ENCODE results near the gene GREB1L.
"Not testable (repeated sequence)": the region's sequence is repeated elsewhere in the genome, so short reads cannot be mapped to it uniquely, and the experiment has no call there.

The GREB1L gene

DNA sequence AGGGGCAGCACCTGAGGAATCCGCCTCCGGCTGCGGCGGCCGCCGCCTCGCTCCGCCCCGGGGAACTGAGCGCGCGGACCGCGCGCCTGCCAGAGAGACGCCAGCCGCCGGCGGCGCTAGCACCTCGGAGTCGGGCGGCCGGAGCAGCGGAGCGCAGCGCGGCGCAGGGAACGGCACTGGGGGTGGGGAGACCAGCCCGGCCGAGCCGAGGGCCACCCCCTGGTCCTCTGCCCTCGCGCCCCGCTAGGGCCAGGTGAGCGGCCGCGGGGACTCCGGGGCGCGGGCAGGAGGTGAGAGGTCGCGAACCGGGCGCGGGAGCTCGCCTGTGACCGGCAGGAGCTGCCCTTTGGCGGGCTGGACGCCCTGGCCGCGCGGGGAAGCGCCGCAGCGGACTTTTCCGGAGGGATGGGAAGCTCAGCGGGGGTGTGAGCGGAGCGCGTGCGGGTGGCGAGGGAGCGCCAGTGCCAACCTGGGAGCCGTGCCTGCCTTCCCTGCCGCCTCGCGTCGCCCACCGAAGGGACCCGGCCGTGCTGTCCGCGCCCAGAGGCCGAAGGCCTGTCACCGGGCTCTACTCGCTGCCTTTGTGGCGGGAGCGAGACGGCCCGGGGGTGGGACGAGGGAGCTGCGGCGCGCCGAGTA, at the start of gene GREB1L:
Gene GREB1L, plus strand, starts transcription at position 92 of the 639 bp plus-strand sequence. CDS start 141,287 bp downstream, outside the sequence.
- peak; percentile 2 for DNase-seq

DNA sequence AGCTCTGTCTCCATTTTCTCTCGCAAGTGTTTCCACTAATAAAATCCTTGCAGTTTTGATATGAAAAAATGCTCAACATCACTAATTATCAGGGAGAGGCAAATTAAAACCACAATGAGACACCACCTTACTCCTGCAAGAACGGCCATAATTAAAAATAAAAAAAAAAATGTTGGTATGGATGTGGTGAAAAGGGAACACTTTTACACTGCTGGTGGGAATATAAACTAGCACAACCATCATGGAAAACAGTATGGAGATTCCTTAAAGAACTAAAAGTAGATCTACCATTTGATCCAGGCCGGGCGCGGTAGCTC, 49.8 kb upstream of the GREB1L start:
- DNase-seq = no peak

DNA sequence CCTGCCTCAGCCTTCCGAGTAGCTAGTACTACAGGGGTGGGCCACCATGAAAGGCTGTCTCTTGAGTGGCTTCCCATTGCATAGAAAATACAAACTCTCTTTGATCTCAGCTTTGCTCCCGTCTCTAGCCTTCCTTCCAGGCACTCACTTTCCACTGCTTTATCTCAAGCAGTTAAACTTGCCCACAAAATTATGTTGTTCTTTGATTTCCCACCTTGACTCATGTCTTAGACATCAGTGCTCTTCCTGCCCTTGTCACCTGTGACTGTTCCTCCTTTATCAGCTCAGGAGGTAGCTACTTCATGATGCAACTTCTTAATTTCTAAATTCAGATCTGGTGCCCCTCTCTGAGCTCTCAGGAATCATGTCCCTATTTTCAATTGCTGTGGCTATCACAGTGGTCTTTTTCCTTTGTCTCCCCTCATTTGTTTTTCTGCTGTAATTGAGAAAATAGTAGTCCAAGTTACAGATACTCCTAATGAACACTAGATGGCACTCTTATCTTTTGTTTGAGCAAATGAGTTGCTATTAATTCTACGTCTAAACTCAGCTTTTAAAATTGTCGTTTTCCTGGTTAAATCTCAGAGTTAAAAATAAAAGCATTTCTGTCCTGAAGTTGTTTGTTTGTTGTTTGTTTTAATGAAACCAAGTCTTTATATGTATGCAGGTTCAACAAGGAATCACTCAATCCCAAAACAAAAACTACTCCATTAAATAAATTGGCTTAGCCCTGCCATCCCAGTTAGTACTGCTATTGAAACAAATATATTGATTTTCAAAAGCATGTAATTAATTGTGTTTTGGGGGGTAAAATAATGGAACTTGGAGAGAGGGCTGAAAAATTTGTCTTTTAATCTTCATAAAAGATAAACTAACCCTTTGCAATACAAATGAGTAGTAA, 46.9 kb upstream of the GREB1L start:
- DNase-seq = peak; percentile 74

DNA sequence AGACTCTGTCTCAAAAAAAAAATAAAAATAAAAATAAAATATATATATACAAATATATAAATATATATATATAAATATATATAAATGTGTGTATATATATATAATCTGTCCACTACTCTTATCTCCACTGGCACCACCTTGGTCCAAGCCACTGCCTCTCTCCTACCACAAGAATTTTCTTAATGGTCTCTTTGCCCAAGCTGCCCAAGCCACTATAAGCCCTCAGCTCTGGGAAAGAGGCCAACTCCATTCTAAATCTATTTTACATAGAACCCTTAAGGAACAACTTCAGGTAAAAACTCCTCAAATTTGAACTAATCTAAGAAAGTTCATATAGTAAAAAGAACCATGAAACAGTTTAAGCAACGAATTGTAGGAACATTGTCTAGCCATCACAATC, 45.6 kb upstream of the GREB1L start:
- DNase-seq = no peak

DNA sequence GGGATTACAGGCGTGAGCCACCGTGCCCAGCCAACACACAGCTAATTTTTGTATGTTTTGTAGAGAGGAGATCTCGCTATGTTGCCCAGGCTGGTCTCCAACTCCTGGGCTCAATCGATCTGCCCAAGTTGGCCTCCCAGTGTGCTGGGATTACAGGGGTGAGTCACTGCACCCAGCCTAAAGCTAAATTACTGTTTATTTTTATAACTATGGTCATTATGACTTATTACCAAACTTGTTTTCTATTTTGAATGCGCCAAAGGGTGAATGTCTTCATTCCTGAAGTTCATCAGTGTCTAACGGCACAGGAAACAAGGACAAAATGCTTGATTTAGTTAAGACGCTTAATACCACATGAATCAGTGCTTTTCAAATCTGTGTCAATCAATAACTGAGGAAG, 38.9 kb upstream of the GREB1L start:
- DNase-seq = no peak

DNA sequence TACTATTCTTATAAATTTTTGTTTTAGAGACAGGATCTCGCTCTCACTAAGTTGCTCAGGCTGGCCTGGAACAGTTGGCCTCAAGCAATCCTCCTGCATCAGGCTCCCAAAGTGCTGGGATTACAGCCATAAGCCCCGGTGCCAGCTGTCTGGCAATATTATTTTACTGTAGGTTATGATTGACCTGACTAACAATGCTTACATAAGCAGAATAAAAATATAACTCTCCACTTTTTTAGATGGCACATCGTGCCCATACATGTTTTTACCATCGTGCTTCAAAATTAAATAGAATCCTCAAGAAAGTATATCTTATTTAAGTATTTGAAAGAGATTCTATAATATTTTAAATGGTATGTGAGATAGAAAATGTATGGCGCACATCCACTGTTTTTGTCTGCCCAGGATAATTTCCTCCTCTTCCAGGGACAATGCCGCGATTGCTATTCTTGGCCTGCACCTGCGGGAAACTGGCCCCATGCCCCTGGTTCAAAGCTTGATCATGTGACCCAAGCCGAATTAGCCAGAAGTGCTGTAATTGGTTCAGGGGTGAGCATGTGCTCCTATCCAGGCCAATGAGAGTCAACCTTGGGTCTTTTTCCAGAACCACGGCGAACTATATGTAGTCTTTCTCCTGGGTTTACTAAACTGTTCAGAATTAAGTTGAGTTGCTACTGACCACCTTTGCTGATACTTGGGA, 38.3 kb upstream of the GREB1L start:
- no peak for DNase-seq

DNA sequence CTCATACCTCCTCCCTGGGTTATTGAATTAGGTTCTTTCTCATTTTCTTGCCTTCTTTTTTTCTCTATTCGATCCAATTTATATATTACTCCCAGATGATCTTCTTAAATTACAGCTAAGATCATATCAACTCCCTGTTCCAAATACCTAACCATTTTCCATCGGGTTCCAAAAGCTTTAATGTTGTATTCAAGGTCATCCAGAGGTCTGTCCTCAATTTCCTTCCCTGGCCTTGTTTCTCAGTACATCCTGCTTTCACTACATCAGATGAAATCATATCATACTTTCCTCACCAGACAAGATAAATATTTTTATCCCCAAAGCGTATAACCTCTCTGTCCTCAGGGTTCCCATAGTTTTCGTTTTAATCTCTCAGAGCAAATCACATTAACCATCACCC, 36.3 kb upstream of the GREB1L start:
- DNase-seq = no peak

DNA sequence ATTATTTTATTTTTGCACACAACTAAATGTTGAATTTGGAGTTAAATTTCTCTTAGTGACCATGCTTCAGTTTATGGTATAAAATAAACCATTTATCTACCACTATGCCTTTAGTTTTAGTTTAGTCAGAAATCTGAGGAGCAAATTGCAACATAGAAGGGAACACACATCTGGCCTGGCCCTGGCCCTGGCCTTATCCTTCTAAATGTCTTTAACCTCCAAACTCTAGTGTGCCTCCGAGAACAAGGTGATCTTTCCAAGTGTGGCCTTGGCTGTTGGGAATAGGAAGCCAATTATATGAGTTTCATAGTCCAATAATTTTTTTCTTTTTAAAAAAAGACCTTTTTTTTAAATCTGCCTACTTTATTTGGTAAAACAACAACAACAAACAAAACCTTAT, 31.8 kb upstream of the GREB1L start:
- no peak for DNase-seq

DNA sequence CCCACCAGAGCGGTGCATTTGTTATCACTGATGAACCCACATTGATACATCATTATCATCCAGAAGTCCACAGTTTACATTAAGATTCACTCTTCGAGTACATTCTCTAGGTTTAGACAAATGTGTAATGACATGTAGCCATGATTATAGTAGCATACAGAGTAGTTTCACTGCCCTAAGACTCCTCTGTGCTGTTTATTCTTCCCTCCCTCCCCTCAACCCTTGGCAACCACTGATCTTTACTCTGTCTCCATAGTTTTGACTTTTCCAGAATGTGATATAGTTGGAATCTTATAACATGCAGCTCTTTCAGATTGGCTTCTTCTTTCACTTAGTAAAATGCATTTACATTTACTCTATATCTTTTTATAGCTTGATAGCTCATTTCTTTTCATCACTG, 31.2 kb upstream of the GREB1L start:
- DNase-seq = no peak

DNA sequence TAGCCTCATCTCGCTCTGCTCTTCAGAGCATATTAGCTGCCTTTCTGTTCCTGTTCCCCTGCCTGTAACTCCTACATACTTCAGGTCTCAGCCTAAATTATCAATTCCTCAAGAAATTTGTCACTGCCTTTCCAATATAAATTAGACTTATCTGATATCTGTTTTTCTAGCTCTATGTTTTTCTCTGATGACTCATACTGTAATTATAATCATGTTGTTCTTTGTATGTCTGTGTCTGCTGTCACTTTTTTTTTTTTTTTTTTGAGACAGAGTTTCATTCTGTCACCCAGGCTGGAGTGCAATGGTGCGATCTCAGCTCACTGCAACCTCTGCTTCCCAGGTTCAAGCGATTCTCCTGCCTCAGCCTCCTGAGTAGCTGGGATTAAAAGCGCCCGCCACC, 27.6 kb upstream of the GREB1L start:
- DNase-seq = not testable (repeated sequence)

DNA sequence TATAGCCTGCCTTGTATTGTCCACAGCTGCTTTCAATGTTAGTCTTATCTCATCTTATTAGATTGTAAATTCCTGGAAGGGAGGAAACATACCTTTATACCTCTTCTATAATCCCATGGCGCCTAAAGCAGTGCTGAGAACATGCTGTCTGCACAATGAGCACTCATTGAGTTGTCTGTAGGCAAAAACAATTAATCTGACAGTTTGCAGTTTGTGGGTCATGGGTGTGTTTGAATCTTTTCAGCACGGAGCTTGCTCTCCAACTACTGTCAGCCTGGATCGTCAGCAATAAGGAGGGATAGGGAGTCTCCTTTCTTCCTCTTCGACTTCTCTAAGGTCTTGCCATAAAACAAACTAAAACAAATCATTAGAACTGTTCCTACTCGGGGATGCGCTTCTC, 26.5 kb upstream of the GREB1L start:
- no peak for DNase-seq

DNA sequence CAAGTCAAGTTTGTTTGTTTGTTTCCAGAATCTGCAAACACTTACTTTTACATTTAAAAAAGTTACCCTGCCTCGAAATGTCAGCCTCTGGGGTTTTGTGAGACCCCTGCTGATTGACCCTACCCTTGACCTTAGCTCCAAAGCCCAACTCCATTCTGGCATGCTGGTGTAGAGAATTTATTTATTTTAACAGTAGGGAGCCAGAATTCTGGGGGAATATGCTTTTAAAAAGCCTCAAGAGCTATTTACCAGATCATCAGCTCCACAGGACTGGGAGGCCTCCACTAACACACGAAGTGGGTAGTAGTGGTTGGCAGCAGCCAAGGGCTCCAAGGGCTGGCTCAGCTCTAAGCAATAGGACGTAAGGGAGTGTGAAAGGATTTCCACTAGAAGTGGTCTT, 23.2 kb upstream of the GREB1L start:
- no peak for DNase-seq

DNA sequence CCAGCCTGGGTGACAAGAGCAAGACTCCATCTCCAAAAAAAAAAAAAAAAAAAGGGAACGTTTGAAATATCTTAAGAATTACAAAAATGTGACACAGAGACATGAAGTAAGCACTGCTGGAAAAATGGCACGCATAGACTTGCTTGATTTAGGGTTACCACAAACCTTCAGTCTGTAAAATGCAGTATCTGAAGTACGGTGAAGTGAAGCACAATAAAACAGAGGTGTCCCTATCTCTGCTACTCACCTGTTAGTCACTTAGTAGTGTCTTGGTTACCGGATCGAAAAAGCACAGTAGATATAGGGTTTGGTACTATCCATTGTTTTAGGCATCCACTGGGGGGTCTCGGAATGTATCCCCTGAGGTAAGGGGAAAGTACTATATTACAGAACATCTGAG, 11.6 kb upstream of the GREB1L start:
- no peak for DNase-seq

DNA sequence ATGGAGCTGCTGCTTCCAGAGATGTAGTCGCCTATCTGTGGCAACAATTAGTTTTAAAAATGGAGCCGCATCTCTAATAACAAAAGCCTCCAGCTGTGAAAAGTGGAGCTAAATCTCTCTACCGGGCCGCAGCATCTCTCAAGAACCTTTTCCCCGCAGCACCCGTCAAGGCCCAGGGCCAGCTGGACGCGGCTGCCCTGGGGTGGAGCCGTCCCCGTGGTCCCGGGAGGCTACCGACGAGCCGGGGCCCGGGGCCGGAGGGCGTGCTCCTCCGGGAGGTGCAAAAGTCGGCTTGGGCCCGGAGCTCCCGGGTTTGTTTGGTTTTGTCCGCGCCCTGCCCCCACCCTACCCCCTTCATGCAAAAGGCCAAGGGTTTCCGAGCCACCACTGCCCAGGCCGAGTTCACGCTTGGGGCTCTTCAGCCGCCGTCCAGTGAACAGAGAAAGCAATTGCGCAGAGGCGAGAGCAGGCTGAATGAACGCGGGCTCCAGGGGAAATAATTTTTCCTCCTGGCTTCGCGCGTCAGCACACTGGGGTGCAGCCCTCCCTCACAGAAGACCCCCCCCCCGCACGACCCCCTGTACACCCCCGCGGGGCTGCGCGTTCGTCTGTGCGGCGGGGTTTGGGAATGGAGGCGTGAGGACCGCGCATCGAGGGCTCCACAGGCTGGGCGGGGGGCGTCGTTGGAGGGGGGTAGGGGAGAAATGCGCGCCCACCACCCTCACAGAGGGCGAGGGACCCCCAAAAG, 557 bp upstream of the GREB1L start:
- no peak for DNase-seq

DNA sequence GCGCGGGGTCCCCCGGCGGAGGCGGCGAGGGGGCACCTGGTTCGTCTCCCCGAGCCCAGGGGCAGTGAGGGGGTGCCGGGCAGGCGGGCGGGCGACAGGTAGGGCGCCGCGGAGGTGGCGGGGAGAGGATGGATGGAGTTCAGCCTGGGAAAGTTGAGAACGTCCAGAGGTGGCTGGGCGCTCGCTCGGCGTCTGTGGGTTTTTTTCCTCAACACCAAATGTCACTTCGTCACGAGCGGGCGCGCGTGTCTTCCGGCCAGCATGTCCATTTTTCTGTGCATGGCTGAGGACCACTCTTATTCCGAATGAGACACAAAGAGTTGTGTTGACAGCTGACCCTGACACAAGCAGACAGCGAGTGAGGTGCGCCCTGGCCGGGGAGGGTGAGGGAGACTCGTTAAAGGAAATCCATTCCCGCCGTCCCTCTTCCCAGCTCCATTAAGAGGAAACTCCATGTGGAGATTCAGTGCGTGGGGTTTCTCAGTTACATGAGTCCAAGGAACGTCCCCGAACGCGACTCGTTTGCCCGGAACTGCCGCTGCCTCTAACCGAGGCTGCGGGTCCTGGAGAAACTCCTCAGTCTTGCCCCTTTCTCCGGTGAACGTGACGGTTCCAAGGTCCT, 859 bp downstream of the GREB1L start:
- DNase-seq = no peak

DNA sequence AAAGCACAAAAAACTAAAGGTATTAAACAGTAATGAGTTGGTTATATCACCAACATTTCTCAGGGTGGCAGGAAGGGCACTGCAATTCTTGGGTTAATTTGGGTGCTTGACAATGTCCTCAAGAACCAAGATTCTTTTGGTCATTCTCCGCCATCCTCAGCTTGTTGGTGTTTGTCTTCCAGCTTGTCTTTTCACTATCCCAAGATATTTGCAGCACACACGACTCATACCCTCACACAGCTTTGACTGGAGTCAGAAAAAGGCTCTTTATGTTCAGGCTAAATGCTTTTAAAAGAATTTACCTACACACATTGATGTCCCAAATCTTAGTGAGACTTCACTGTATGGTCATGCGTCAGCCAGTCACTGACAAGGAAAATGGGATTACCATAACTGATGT, 12.5 kb downstream of the GREB1L start:
- no peak for DNase-seq

DNA sequence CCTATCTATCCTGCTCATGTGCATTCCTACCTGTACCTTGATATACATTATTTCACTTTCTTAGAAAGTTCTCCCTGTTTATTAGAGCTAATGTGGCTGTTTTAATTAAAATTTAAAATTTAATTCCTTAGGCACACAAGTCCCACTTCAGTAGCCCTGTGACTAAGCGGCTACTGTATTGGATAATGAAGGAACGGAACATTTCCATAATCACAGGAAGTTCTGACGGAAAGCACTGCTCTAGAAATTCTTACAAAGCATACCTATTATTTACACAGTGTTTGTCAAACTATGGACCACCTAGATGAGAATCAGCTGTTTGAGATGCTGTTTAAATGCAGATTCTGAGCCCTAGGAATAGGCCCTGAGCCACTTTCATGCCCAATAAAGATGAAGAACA, 13.2 kb downstream of the GREB1L start:
- DNase-seq = no peak

DNA sequence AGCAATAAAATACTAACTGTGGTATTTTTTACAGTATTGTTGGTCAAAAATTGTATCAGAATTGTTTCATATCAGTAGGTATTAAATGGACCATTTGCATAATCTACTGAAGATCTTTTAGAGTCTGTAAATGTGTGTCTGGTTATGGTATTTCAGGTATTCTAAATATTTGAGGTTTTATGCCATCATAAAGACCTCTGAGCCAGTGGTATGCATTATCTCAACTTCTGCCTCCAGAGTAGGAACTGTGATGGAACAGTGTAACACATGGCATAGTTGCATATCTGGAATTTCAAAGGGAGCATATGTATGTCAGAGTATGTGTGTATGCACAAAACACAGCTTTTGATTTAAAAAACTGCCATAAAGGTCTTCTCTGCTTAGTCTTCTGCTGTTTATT, 15.4 kb downstream of the GREB1L start:
- no peak for DNase-seq

DNA sequence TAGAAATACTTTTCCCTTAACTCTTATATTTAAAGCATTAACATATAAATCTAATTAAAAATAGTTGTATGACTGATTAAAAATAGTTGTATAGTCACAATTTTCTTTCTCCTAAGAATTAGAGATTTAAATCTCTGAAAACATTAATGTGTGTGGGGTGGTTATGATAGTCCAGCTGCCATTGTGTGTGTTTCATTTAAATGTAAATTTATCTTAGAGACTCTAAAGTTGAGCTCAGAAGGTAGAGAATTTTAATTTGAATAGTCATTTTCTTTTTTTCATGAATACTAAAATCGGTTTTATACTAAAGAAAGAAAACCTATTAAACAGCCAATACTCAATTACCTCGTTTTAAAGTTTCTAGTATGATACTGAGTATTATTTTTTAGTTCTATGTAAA, 18.6 kb downstream of the GREB1L start:
- no peak for DNase-seq

DNA sequence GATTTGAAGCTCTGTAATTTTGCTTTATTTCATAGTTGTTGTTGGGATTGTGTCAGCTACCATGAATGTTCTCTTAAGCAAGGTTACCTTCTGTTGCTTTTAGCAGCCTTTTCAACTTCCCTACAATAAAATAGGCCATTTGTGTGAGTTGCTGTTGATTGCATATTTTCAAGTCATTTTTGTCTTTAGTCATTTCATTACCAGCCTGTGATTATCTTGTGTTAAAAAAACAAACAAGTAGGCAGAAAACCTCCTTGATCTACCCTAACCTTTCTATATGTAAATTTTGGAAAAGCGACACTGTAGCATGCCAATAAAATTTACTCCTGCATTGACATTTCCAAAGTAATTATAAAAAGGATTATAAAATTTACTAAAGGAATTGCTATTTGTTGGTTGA, 19.3 kb downstream of the GREB1L start:
- DNase-seq = no peak

DNA sequence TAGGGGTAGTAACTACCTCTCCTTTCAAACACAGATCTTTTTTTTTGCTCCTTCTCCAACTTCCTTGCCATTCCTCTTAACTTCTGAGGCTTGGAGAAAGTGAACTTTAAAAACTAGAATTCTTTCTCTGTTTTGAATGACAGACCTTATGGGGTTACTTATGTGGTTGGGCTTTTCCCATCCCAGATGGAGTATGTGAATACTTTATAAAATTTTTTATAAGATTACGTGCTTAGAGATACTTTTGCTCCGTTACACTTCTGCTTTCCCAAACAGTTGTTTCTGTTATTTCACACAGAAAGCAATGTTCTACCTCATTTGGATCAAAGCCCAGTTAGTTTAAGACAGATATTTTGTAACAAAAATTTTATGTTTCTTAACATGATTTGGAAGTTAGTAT, 20.2 kb downstream of the GREB1L start:
- DNase-seq = no peak

DNA sequence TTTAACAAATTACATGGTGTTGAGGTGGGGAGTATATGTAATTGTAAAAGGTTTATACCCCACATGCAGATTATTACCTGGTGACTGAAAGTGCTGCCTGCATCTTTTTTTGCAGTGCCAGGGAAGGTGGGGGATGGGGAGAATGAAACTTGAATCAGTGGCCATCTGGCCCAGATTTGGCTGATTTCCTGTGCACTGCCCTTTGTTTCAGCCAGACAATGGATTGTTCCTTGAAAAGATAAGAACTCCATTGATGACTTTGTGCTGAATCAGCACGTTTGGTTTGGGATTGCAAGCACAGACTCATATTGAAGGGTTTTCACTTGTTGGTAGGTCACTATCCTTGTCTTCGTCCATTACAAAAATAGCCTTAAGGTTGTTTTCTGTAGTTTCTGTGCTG, 20.9 kb downstream of the GREB1L start:
- no peak for DNase-seq

DNA sequence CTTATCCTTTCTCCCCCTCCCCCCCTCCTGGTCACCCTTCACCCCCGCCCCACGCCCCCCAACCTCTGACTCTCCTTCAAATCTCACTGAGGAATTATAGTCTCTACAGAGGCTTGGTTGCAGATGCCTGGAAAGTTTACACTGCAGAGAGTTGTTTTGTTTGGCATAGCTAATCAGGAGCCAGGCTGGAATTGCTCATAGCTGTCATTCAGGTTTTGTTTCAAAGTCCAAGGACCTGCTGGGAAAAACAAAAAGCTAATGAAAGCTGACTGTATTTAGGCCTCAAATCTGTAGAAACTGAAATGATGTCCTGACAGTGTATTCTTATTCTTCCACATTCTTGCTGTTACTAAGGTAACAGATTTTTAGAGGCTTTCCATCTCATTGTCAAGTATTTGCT, 22.6 kb downstream of the GREB1L start:
- DNase-seq = no peak

Measured in NCI-H2227 treated with DMSO at 0.1 percent for 48 hours (cell line).